ENCODE data around the gene KIF4A.

The KIF4A gene

GRCh38 chrX:70402721-70403120 lies 112.8 kb downstream of the KIF4A start:
- no peak for DNase-seq (ENCODE audit: low read depth)

DNA sequence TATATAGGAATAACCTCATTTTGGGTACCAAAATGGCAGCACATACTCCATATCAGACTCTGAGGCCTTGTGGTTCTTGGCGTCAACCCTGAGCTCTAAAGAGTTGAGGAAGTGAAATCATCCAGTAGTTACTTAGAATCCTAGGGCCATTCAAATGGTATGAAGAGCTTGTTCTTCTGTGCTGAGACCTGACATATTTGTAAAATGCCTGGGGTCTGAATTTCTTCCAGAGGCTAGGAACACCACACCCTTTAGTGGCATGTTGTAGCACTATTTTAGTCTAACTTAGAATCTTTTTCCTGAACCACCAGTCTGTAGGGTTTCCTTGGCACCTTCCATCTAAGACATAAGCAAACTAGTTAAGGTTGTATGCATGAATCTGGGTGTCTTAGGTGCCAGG lies 115.1 kb downstream of the KIF4A start:
- DNase-seq (ENCODE audit: low read depth) = no peak

DNA sequence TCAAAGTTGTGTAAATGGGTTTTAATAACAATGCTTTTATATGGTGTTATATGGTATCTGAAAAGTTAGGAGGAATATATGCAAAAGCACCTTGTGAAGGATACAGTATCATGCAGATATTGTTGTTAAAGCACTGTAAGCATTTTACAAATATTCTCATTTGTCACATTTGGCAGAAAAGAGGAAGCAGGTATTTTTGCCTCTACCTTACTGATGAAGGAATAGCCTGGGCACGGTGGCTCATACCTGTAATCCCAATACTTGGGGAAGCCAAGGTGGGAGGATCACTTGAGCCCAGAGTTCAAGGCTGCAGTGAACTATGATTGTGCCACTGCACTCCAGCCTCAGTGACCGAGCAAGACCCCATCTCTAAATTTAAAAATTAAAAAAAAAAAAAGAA lies 121.0 kb downstream of the KIF4A start:
- no peak for DNase-seq (ENCODE audit: low read depth)

DNA sequence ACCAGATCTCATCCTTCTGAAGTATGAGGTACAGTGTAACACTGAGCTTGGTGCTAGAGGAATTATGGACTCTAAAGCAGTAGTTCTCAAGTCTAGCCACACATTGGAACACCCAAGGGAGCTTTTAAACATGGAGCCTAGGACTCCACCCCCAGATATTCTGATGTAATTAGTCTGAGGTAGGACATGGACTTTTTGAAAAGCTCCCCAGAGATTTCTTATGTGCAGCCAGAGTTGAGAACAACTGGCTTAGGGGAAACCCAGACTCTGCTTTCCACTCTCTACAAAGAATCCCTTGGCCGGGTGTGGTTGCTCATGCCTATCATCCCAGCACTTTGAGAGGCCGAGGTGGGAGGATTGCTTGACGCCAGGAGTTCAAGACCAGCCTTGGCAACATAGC lies 121.6 kb downstream of the KIF4A start:
- DNase-seq (ENCODE audit: low read depth) = no peak

GRCh38 chrX:70421618-70422017 lies 131.7 kb downstream of the KIF4A start:
- DNase-seq (ENCODE audit: low read depth) = no peak

GRCh38 chrX:70422851-70423341 lies 133.0 kb downstream of the KIF4A start, which contains the start of gene GDPD2:
GDPD2 (plus strand) TSS chrX:70423314; CDS start chrX:70424985, 1,671 bp downstream.
- DNase-seq (ENCODE audit: low read depth) = no peak

DNA sequence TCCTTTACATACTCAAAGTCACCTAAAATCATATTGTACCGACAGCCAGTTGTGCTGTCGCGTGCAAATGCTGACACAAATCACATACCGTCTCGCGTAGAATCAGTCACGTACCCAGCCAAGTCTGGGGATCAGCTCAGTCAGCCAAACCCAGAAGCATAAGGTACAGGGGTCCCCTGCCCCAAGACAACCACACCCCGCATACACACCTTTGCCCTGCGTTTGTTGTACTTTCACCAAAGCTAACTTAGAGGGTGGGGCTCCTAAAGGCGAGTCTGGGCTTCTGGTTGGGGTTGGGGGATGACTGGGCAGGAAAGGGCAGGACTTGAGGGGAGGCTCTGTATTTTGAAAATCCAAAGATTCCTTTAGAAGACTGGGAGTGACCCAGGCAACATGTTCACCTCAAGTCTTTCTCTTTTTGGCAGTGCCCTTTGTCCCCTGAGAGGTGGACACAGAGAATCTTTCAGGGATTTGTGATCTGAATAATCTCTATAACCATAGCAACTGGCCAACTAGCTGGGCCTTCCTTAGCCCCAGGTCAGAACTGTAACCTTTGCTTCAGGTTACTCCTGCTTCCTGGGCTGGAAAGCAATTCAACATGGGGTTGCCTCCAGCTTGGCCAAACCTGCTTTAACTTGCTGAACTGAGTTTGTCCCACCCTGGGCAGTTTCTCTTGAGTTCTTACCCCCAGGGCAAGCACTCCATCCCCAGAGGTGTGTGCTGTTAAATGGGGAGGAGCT lies 134.2 kb downstream of the KIF4A start:
- DNase-seq (ENCODE audit: low read depth) = no peak

DNA sequence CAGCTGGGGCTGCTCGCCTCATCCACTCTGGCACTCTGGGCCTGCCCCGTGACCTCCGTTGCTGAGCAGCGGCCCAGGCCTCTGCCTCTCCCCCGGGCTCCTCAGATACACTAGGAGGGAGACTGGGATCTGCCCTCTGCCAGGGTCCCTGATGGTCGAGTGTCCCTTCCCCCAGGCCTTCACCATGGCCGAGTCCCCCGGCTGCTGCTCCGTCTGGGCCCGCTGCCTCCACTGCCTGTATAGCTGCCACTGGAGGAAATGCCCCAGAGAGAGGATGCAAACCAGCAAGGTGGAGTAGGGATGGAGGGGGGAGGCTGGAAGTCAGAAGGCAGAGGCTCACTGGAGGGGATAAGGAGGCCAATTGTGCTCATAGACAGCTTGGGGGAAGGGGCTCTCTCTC lies 134.9 kb downstream of the KIF4A start:
- no peak for DNase-seq (ENCODE audit: low read depth)

DNA sequence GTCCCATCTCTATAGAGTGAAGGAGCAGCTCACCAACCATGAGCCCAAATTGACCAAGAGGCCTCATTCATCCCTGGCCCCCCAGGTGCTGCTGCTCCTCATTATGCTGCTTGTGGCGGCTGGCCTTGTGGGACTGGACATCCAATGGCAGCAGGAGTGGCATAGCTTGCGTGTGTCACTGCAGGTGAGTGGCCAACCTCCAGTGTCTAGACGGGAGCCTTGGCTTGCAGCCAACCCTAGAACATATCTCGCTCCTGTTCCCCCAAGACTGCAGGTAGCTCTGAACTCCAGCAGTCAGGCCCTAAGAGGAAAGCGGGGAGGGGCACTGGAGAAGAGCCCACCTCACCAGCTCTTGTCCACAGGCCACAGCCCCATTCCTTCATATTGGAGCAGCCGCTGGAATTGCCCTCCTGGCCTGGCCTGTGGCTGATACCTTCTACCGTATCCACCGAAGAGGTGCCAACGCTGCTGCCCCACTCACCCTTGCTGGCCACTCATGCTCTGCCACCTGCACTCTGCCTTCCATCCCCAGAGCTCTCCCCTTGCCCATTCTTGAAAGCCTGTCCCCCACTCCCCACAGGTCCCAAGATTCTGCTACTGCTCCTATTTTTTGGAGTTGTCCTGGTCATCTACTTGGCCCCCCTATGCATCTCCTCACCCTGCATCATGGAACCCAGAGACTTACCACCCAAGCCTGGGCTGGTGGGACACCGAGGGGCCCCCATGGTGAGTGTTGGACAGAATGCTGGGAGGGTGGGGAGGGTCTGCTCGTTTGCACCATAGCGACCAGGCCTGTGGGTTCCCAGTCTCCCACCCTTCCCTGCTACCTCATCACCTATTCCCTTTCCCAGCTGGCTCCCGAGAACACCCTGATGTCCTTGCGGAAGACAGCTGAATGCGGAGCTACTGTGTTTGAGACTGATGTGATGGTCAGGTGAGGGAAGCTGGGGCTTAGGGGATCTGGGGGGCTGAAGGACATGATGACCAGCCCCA lies 136.7 kb downstream of the KIF4A start:
- no peak for DNase-seq (ENCODE audit: low read depth)

DNA sequence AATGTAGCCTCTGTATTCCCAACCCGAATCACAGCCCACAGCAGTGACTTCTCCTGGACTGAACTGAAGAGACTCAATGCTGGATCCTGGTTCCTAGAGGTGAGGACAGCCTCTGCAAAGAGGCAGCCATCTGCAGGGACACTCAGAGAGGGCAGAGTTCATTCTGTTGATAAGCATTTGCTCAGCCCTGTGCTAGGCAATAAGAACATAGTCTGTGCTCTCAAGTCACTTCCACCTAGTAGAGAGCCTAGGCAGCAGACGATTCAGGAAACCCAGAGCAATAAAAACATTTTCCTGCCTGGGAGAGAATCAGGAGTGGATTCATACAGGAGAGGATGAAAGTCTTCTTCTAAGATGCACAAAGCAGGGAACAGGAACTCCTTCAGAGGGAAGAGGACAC lies 137.5 kb downstream of the KIF4A start:
- DNase-seq (ENCODE audit: low read depth) = no peak

GRCh38 chrX:70429759-70430158 lies 139.9 kb downstream of the KIF4A start:
- no peak for DNase-seq (ENCODE audit: low read depth)

GRCh38 chrX:70432936-70433847 lies 143.3 kb downstream of the KIF4A start:
- no peak for DNase-seq (ENCODE audit: low read depth)

- DNase-seq (ENCODE audit: low read depth) = no peak
Observed at GRCh38 chrX:70433848-70434351, 144.0 kb downstream of the KIF4A start.

GRCh38 chrX:70434352-70434866 lies 144.5 kb downstream of the KIF4A start:
- DNase-seq (ENCODE audit: low read depth) = peak; percentile 55

DNA sequence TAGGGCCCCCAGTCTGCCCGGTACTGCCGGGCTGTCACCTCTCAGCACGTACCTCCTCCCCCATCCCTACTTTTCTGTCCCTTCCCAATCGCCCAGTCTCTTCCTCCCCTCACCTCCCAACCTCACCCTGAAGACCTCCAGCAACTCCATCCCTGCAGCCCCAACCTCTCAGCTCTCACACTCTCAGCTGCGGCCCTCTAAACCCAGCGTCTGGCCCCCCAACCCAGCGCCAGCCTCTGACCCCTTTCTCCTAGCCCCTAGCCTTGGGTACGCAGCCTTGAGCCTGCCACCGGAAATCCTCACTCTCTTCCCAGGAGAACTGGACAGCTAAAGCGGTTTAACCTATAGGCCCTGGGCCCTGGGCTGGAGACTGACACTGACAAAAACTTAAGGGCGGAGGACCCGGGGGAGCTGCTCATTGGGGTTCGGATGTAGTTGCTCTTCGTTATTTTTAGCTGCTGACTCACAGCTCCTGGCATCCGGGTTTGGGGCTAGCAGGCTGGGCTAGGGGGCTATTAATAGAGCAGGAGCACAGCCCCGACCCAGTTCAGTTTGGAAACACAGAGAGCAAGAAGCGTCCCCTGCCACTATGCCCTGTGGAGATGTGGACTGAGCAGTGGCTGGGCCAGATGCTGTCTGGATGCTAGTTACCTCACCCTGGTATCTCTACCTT lies 145.1 kb downstream of the KIF4A start:
- no peak for DNase-seq (ENCODE audit: low read depth)

DNA sequence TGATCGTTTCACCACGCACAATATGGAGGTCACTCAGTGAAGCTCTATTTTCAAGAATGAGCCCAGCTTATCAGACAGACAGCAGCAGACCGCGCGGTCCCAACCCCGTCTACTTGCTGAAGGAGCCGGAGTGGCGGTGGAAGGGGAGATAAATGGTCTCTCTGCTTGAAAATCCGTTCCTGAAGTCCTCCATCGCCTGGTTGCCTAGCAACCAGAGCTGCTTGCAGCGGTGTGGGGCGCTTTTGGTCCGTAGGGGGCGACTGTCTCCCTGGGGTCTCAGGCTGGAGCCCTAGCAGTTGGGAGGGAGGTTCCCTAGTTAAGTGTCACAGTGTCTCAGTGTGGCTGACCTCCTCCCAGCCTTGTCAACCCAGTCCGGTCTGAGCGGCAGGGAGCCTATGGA lies 146.4 kb downstream of the KIF4A start:
- no peak for DNase-seq (ENCODE audit: low read depth)

GRCh38 chrX:70437011-70437410 lies 147.1 kb downstream of the KIF4A start:
- DNase-seq (ENCODE audit: low read depth) = no peak

DNA sequence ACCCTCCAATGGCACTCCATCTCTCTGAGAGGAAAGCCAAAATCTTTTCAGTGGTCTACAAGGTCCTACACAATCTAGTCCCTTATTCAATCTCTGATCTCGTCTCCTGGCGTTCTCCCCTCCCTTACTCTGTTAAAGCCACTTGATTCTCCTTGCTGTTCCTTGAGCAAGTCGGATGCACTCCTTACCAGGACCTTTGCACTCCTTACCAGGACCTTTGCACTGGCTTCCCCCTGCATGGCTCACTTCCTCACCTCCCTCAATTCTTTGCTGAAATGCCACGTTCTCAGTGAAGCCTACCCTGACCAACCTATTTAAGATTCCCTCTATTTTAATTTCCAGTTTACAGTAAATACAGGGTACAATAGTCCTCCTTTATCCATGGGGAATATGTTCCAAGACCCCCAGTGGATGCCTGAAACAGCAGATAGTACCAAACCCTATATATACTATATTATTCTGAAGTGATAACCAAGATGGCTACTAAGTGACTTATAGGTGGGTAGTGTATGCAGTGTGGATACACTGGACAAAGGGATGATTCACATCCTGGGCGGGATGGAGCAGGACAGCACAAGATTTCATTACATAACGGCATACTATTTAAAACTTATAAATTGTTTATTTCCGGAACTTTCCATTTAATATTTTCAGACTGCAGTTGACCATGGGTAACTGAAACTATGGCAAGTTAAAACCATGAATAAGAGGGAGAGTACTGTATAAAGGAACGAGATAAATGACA lies 148.2 kb downstream of the KIF4A start:
- no peak for DNase-seq (ENCODE audit: low read depth)

- DNase-seq (ENCODE audit: low read depth) = no peak
Observed at GRCh38 chrX:70439016-70439415, 149.1 kb downstream of the KIF4A start.

DNA sequence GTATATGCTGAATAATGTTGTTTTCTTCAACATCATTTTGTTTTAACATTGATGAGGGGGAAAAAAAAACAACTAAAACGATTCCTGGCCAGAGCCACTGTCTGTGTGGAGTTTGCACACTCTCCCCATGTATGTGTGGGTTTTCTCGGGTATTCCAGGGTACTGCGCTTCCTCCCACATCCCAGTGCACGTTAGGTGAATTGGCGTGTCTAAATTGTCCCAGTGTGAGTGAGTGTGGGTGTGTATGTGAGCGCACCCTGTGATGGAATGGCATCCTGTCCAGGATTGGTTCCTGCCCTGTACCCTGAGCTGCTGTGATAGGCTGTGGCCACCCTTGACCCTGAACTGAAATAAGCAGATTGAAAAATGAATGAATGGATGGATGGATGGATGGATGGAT lies 152.3 kb downstream of the KIF4A start:
- DNase-seq (ENCODE audit: low read depth) = no peak

Measured in fibroblast of the conjunctiva (primary cell).